ENCODE measurements around the gene KHDRBS2.
"Not testable (repeated sequence)": the region's sequence is repeated elsewhere in the genome, so short reads cannot be mapped to it uniquely, and the experiment has no call there.

KHDRBS2 gene

DNA sequence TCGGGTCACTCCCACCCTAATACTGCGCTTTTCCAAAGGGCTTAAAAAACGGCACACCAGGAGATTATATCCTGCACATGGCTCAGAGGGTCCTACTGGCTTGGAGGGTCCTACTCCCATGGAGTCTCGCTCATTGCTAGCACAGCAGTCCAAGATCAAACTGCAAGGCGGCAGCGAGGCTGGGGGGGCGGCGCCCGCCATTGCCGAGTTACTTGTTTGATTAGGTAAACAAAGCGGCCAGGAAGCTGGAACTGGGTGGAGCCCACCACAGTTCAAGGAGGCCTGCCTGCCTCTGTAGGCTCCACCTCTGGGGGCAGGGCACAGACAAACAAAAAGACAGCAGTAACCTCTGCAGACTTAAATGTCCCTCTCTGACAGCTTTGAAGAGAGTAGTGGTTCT, 516.6 kb downstream of the KHDRBS2 start:
- H3K4me1 ChIP-seq (ENCODE audit: control insufficient read depth, insufficient read depth, low read depth, low read length); H3K14ac ChIP-seq (ENCODE audit: low read length in 2 of 2); H3K23ac ChIP-seq (ENCODE audit: low read length in 2 of 2); H2BK15ac ChIP-seq (ENCODE audit: low read depth, poor library complexity, severe bottlenecking); H3K36me3 ChIP-seq (ENCODE audit: control insufficient read depth in 1 of 2, insufficient read depth in 2 of 2, low read depth in 1 of 2, low read length in 2 of 2); H4K8ac ChIP-seq (ENCODE audit: low read length); H3K27ac ChIP-seq (ENCODE audit: low read length, poor library complexity, severe bottlenecking); H2AFZ ChIP-seq (ENCODE audit: low read depth, low read length); H3K27me3 ChIP-seq (ENCODE audit: control insufficient read depth in 1 of 2, insufficient read depth in 1 of 2, low read length in 2 of 2); DNase-seq; H3K18ac ChIP-seq (ENCODE audit: low read depth in 1 of 2, low read length in 2 of 2); H3K4me2 ChIP-seq (ENCODE audit: low read length, poor library complexity, severe bottlenecking); H3K79me1 ChIP-seq (replicated peaks; ENCODE audit: low read length, poor library complexity, severe bottlenecking); H3K9ac ChIP-seq (ENCODE audit: low read length); H3K9me3 ChIP-seq (ENCODE audit: control insufficient read depth, low read length); H3K4ac ChIP-seq (ENCODE audit: low read depth in 1 of 2, low read length in 2 of 2); H2AK5ac ChIP-seq (ENCODE audit: low read length, severe bottlenecking); H4K91ac ChIP-seq (ENCODE audit: low read length); H3K4me3 ChIP-seq (ENCODE audit: insufficient read depth in 1 of 2, low read depth in 1 of 2, low read length in 2 of 2); H2BK120ac ChIP-seq (ENCODE audit: low read depth, low read length); H2BK5ac ChIP-seq (ENCODE audit: low read depth, low read length, poor library complexity, severe bottlenecking); H2BK12ac ChIP-seq (ENCODE audit: low read length in 2 of 2): not testable (repeated sequence)
- 89% methylated on average over 11 of the region's 11 CpGs for WGBS

DNA sequence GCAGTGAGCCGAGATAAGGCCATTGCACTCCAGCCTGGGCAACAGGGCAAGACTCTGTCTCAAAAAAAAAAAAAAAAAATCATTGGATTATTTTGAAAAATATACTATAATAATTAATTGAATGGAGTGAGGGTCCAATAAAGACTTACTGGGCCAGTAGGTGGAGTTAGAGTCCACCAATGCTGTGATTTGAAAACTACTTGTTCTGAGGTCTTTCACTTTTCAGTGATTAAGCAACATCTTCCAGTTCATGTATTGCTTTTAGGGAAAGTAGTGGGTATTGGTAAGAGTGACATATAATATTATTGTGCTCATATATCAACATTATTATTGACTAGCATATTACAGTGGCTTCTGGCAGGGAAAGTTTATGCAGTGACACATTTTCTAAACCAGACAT, 530.3 kb downstream of the KHDRBS2 start:
- Histone ChIP-seq H2AFZ (ENCODE audit: low read depth, low read length) (no peak overlapping the region), H3K23ac (ENCODE audit: low read length in 2 of 2) (no peak overlapping the region), H4K8ac (ENCODE audit: low read length) (no peak overlapping the region), H2BK15ac (ENCODE audit: low read depth, poor library complexity, severe bottlenecking) (no peak overlapping the region), H3K4me1 (ENCODE audit: control insufficient read depth, insufficient read depth, low read depth, low read length) (no peaks in the 10 kb centered on the region), H2BK5ac (ENCODE audit: low read depth, low read length, poor library complexity, severe bottlenecking) (no peak overlapping the region), H3K9me3 (ENCODE audit: control insufficient read depth, low read length) (peaks cover 4% of the 10 kb centered on the region), H3K4me2 (ENCODE audit: low read length, poor library complexity, severe bottlenecking) (no peak overlapping the region), H3K27me3 (ENCODE audit: control insufficient read depth in 1 of 2, insufficient read depth in 1 of 2, low read length in 2 of 2) (no peaks in the 10 kb centered on the region), H3K27ac (ENCODE audit: low read length, poor library complexity, severe bottlenecking) (no peak overlapping the region), H2BK120ac (ENCODE audit: low read depth, low read length) (no peak overlapping the region), H3K36me3 (ENCODE audit: control insufficient read depth in 1 of 2, insufficient read depth in 2 of 2, low read depth in 1 of 2, low read length in 2 of 2) (no peaks in the 10 kb centered on the region), H2AK5ac (ENCODE audit: low read length, severe bottlenecking) (no peak overlapping the region), H3K4ac (ENCODE audit: low read depth in 1 of 2, low read length in 2 of 2) (no peak overlapping the region), H2BK12ac (ENCODE audit: low read length in 2 of 2) (no peak overlapping the region), H4K91ac (ENCODE audit: low read length) (no peak overlapping the region), H3K18ac (ENCODE audit: low read depth in 1 of 2, low read length in 2 of 2) (no peak overlapping the region), H3K9ac (ENCODE audit: low read length) (no peak overlapping the region), H3K14ac (ENCODE audit: low read length in 2 of 2) (no peak overlapping the region), H3K79me1 (replicated peaks; ENCODE audit: low read length, poor library complexity, severe bottlenecking) (no peaks in the 10 kb centered on the region), H3K4me3 (ENCODE audit: insufficient read depth in 1 of 2, low read depth in 1 of 2, low read length in 2 of 2) (no peak overlapping the region)
- no CpG with 5 or more reads among the region's 1 CpG for WGBS
- DNase-seq, result no peak

DNA sequence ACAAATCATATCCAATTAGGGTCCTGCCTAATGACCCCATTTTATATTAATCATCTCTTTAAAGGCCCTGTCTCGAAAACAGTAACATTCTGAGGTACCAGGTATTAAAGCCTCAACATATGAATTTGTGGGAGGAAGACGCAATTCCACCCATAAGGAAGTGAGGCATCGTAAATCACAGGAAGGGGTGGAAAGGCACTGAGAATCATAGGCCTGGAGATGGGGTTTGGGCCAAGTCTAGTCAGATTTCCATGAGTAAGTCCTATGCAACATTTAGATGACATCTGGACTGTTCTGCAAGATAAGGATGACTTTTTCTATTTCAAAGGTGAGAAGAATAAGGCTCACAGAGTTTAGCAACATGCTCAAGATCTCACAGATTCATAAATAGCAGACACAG, 534.0 kb downstream of the KHDRBS2 start:
- no peaks in the 10 kb centered on the region for H3K36me3 ChIP-seq (ENCODE audit: control insufficient read depth in 1 of 2, insufficient read depth in 2 of 2, low read depth in 1 of 2, low read length in 2 of 2)
- no peak for DNase-seq
- H3K4me2 ChIP-seq (ENCODE audit: low read length, poor library complexity, severe bottlenecking), result no peak overlapping the region
- H3K9ac ChIP-seq (ENCODE audit: low read length), result no peak overlapping the region
- 89% methylated on average over 3 of the region's 3 CpGs for WGBS
- no peak overlapping the region for H4K8ac ChIP-seq (ENCODE audit: low read length)
- no peak overlapping the region for H3K27ac ChIP-seq (ENCODE audit: low read length, poor library complexity, severe bottlenecking)
- H2AK5ac ChIP-seq (ENCODE audit: low read length, severe bottlenecking), result no peak overlapping the region
- H3K4me3 ChIP-seq (ENCODE audit: insufficient read depth in 1 of 2, low read depth in 1 of 2, low read length in 2 of 2), result no peak overlapping the region
- H2BK12ac ChIP-seq (ENCODE audit: low read length in 2 of 2), result no peak overlapping the region
- H3K27me3 ChIP-seq (ENCODE audit: control insufficient read depth in 1 of 2, insufficient read depth in 1 of 2, low read length in 2 of 2), result no peaks in the 10 kb centered on the region
- H3K23ac ChIP-seq (ENCODE audit: low read length in 2 of 2), result no peak overlapping the region
- no peak overlapping the region for H2AFZ ChIP-seq (ENCODE audit: low read depth, low read length)
- no peak overlapping the region for H2BK120ac ChIP-seq (ENCODE audit: low read depth, low read length)
- peaks cover 6% of the 10 kb centered on the region for H3K9me3 ChIP-seq (ENCODE audit: control insufficient read depth, low read length)
- no peak overlapping the region for H3K14ac ChIP-seq (ENCODE audit: low read length in 2 of 2)
- no peak overlapping the region for H2BK5ac ChIP-seq (ENCODE audit: low read depth, low read length, poor library complexity, severe bottlenecking)
- no peak overlapping the region for H3K18ac ChIP-seq (ENCODE audit: low read depth in 1 of 2, low read length in 2 of 2)
- H2BK15ac ChIP-seq (ENCODE audit: low read depth, poor library complexity, severe bottlenecking), result no peak overlapping the region
- no peaks in the 10 kb centered on the region for H3K79me1 ChIP-seq (replicated peaks; ENCODE audit: low read length, poor library complexity, severe bottlenecking)
- H3K4ac ChIP-seq (ENCODE audit: low read depth in 1 of 2, low read length in 2 of 2), result no peak overlapping the region
- no peaks in the 10 kb centered on the region for H3K4me1 ChIP-seq (ENCODE audit: control insufficient read depth, insufficient read depth, low read depth, low read length)
- no peak overlapping the region for H4K91ac ChIP-seq (ENCODE audit: low read length)

DNA sequence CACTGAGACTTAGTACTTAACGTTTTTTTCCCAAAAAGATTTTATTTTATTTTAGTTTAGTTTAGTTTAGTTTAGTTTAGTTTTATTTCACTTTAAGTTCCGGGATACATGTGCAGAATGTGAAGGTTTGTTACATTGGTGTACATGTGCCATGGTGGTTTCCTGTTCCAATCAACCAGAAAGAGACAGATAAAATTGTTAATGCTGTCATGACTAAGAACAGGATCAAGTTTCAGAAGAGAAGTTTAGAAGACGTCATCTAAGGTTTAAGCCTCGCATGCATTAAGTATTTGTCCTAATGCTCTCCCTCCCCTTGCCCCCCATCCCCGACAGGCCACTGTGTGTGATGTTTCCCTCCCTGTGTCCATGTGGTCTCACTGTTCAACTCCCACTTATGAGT, 540.0 kb downstream of the KHDRBS2 start:
- H3K4ac ChIP-seq (ENCODE audit: low read depth in 1 of 2, low read length in 2 of 2), result no peak overlapping the region
- H2BK120ac ChIP-seq (ENCODE audit: low read depth, low read length), result no peak overlapping the region
- no peak overlapping the region for H3K18ac ChIP-seq (ENCODE audit: low read depth in 1 of 2, low read length in 2 of 2)
- peaks cover 8% of the 10 kb centered on the region for H3K9me3 ChIP-seq (ENCODE audit: control insufficient read depth, low read length)
- H2AK5ac ChIP-seq (ENCODE audit: low read length, severe bottlenecking), result no peak overlapping the region
- no peak overlapping the region for H2BK15ac ChIP-seq (ENCODE audit: low read depth, poor library complexity, severe bottlenecking)
- H4K8ac ChIP-seq (ENCODE audit: low read length), result no peak overlapping the region
- no peaks in the 10 kb centered on the region for H3K27me3 ChIP-seq (ENCODE audit: control insufficient read depth in 1 of 2, insufficient read depth in 1 of 2, low read length in 2 of 2)
- H3K14ac ChIP-seq (ENCODE audit: low read length in 2 of 2), result no peak overlapping the region
- H3K4me3 ChIP-seq (ENCODE audit: insufficient read depth in 1 of 2, low read depth in 1 of 2, low read length in 2 of 2), result no peak overlapping the region
- H3K4me1 ChIP-seq (ENCODE audit: control insufficient read depth, insufficient read depth, low read depth, low read length), result no peaks in the 10 kb centered on the region
- no peaks in the 10 kb centered on the region for H3K79me1 ChIP-seq (replicated peaks; ENCODE audit: low read length, poor library complexity, severe bottlenecking)
- no peak overlapping the region for H2BK5ac ChIP-seq (ENCODE audit: low read depth, low read length, poor library complexity, severe bottlenecking)
- no peaks in the 10 kb centered on the region for H3K36me3 ChIP-seq (ENCODE audit: control insufficient read depth in 1 of 2, insufficient read depth in 2 of 2, low read depth in 1 of 2, low read length in 2 of 2)
- H2BK12ac ChIP-seq (ENCODE audit: low read length in 2 of 2), result no peak overlapping the region
- no peak overlapping the region for H3K23ac ChIP-seq (ENCODE audit: low read length in 2 of 2)
- 94% methylated on average over 4 of the region's 5 CpGs for WGBS
- H3K27ac ChIP-seq (ENCODE audit: low read length, poor library complexity, severe bottlenecking), result no peak overlapping the region
- H3K4me2 ChIP-seq (ENCODE audit: low read length, poor library complexity, severe bottlenecking), result no peak overlapping the region
- H4K91ac ChIP-seq (ENCODE audit: low read length), result no peak overlapping the region
- no peak overlapping the region for H3K9ac ChIP-seq (ENCODE audit: low read length)
- H2AFZ ChIP-seq (ENCODE audit: low read depth, low read length), result no peak overlapping the region
- no peak for DNase-seq

Data from mesenchymal stem cell (in vitro differentiated cells and primary cell).